HG03095 (cell line): ENCODE measurements around the gene NPM3.

Experiments used
- ATAC-seq: cut with Tn5 transposase; IDR thresholded peaks from one replicate; pipeline ENCODE4 v1.9.1; 2021; ENCODE audit warnings: moderate library complexity; ENCODE audit not compliant: unreplicated experiment

The NPM3 gene

GRCh38 chr10:101760510-101760909 lies 22.7 kb downstream of the NPM3 start:
- no peak for ATAC-seq

- no peak for ATAC-seq
Observed at GRCh38 chr10:101759309-101760247, 23.7 kb downstream of the NPM3 start.

GRCh38 chr10:101758858-101759257 lies 24.4 kb downstream of the NPM3 start:
- ATAC-seq: no peak

- ATAC-seq: no peak
Observed at GRCh38 chr10:101752241-101752640, 31.0 kb downstream of the NPM3 start.

- ATAC-seq: no peak
Observed at GRCh38 chr10:101749047-101750016, 33.9 kb downstream of the NPM3 start.

GRCh38 chr10:101748496-101748895 lies 34.8 kb downstream of the NPM3 start:
- ATAC-seq: no peak

- ATAC-seq: no peak
Observed at GRCh38 chr10:101745074-101745696, 38.1 kb downstream of the NPM3 start.

- no peak for ATAC-seq
Observed at GRCh38 chr10:101744267-101744666, 39.0 kb downstream of the NPM3 start.

- no peak for ATAC-seq
Observed at GRCh38 chr10:101741938-101742337, 41.3 kb downstream of the NPM3 start.

GRCh38 chr10:101736666-101737065 lies 46.6 kb downstream of the NPM3 start:
- ATAC-seq: no peak

- no peak for ATAC-seq
Observed at GRCh38 chr10:101732096-101732495, 51.1 kb downstream of the NPM3 start.
